Neutrophil (primary cell): ENCODE data around the gene ZNF283.

Experiments
- H3K27ac ChIP-seq: fragments of 200-600 bp; sonication (generic); 2 replicates; pipeline ENCODE4 v1.5.1; 2016; ENCODE audit warnings: mild to moderate bottlenecking, moderate library complexity
- H3K27me3 ChIP-seq: fragments of 200-600 bp; sonication (generic); 2 replicates; pipeline ENCODE4 v1.6.0; 2016; ENCODE audit warnings: mild to moderate bottlenecking
- H3K36me3 ChIP-seq: fragments of 200-600 bp; sonication (generic); 2 replicates; pipeline ENCODE4 v1.5.1; 2017
- H3K4me1 ChIP-seq, 2 experiments: fragments of 200-600 bp in 1 of 2; sonication (generic) in 1 of 2; 1 replicate in 1 of 2; 2 replicates in 1 of 2; pipeline versions ENCODE4 v1.5.1 to v1.6.1; 2013 to 2016; ENCODE audit warnings: low read depth in 1 of 2, low read length in 1 of 2, mild to moderate bottlenecking in 1 of 2, moderate library complexity in 1 of 2; ENCODE audit not compliant: control insufficient read depth in 1 of 2, insufficient read depth in 1 of 2
- H3K4me3 ChIP-seq, 2 experiments: fragments of 200-600 bp in 1 of 2; sonication (generic) in 1 of 2; 1 replicate in 1 of 2; 2 replicates in 1 of 2; pipeline ENCODE4 v1.5.1; 2013 to 2016; ENCODE audit warnings: low read depth in 1 of 2, low read length in 1 of 2, mild to moderate bottlenecking in 1 of 2, moderate library complexity in 1 of 2
- H3K9me3 ChIP-seq: fragments of 200-600 bp; sonication (generic); 2 replicates; pipeline ENCODE4 v1.5.1; 2016
- CTCF ChIP-seq: fragments of 200-600 bp; sonication (generic); IDR thresholded peaks from 2 replicates; pipeline ENCODE4 v1.5.1; 2016; ENCODE audit warnings: antibody characterized with exemption

ZNF283 gene

GRCh38 chr19:43883864-43884263 is 56.7 kb downstream of the ZNF283 start, which contains the start of gene ZNF404:
Gene ZNF404 (minus strand): TSS chr19:43883964.
- Histone ChIP-seq H3K9me3 (peaks cover 4% of the 10 kb centered on the region), H3K27ac (no peak within 1 kb of the TSS), H3K36me3 (no peaks in the 10 kb centered on the region), H3K4me3 (no peak within 1 kb of the TSS), H3K4me1 (no peaks in the 10 kb centered on the region), H3K27me3 (no peaks in the 10 kb centered on the region)
- TF ChIP-seq CTCF: no peak

- Histone ChIP-seq H3K9me3 (peaks cover 3% of the 10 kb centered on the region), H3K36me3 (no peaks in the 10 kb centered on the region), H3K27me3 (no peaks in the 10 kb centered on the region), H3K27ac (no peak overlapping the region), H3K4me1 (no peaks in the 10 kb centered on the region), H3K4me3 (no peak overlapping the region)
- TF ChIP-seq CTCF: no peak
Measured at GRCh38 chr19:43895727-43896308, 68.7 kb downstream of the ZNF283 start.
